ENCODE results near the gene NAPA. TPM values are rescaled to one million over a fixed set of nuclear protein-coding genes. Genes with fewer than 3 reads are reported as not detected.

The NAPA gene
- total RNA-seq, 2 donors from 2014 or later: 127 to 213 TPM

DNA sequence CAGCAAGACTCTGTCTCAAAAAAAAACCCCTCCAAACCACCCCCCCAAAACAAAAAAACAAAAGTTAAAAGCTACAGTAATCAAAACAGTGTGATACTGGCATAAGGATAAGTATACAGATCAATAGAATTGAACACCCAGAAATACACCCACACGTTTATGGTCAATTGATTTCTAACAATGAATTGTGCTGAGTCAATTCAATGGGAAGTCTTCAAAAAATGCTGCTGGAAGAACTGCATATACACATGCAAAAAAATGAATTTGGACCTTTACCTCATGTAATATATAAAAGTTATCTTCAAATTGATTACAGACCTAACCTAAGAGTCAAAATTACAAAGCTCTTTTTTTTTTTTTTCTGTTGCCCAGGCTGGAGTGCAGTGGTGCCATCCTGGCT is 19.8 kb upstream of the NAPA start:
- Histone ChIP-seq H3K9me3 (no peaks in the 10 kb centered on the region), H3K27ac (no peak overlapping the region), H3K27me3 (no peaks in the 10 kb centered on the region), H3K36me3 (no peaks in the 10 kb centered on the region), H3K4me3 (no peak overlapping the region), H3K4me1 (no peaks in the 10 kb centered on the region)
- no peak for DNase-seq (ENCODE audit: low spot score)
- TF ChIP-seq, protein P1, sequence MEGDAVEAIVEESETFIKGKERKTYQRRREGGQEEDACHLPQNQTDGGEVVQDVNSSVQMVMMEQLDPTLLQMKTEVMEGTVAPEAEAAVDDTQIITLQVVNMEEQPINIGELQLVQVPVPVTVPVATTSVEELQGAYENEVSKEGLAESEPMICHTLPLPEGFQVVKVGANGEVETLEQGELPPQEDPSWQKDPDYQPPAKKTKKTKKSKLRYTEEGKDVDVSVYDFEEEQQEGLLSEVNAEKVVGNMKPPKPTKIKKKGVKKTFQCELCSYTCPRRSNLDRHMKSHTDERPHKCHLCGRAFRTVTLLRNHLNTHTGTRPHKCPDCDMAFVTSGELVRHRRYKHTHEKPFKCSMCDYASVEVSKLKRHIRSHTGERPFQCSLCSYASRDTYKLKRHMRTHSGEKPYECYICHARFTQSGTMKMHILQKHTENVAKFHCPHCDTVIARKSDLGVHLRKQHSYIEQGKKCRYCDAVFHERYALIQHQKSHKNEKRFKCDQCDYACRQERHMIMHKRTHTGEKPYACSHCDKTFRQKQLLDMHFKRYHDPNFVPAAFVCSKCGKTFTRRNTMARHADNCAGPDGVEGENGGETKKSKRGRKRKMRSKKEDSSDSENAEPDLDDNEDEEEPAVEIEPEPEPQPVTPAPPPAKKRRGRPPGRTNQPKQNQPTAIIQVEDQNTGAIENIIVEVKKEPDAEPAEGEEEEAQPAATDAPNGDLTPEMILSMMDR (IDR thresholded peaks at IDR 0.05): no peak

DNA sequence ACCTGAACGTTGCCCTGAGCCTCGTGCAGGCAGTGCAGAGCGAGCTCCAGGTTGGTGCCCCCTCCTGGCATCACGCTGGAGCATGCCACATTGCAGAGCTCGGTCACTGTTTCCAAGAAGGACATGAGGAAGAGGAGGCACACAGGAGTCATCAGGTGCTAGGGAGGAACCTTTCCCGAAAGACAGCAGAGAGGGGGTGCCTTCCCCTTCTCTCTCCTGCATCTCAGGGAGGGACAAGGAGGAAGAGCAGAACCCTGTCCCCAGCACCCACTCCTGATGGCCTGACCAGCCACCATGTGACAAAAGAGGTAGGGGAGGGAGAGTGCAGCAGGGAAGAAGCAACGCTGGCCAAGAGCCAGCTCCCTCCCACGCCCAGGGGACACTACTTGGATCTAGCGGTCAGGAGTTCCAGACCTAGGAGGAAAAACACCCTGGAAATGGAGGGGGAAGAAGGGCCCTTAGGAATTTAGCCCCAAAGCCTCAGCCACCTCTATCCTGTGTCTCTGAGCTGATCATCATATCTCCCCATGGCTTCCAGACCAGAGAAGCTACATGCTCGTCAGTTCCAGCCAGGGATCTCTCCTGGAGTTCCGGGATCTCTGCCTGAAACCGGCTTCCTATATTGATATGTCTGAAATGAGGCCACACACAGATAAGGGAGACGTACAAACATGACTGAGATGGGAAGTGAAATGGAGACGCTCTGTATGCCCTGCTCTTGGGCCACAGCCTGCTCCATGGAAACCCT is 17.0 kb upstream of the NAPA start:
- Histone ChIP-seq H3K4me1 (no peaks in the 10 kb centered on the region), H3K4me3 (no peak overlapping the region), H3K36me3 (no peaks in the 10 kb centered on the region), H3K27ac (no peak overlapping the region), H3K9me3 (no peaks in the 10 kb centered on the region), H3K27me3 (no peaks in the 10 kb centered on the region)
- TF ChIP-seq, protein P1 (IDR thresholded peaks at IDR 0.05): no peak
- DNase-seq (ENCODE audit: low spot score): no peak

DNA sequence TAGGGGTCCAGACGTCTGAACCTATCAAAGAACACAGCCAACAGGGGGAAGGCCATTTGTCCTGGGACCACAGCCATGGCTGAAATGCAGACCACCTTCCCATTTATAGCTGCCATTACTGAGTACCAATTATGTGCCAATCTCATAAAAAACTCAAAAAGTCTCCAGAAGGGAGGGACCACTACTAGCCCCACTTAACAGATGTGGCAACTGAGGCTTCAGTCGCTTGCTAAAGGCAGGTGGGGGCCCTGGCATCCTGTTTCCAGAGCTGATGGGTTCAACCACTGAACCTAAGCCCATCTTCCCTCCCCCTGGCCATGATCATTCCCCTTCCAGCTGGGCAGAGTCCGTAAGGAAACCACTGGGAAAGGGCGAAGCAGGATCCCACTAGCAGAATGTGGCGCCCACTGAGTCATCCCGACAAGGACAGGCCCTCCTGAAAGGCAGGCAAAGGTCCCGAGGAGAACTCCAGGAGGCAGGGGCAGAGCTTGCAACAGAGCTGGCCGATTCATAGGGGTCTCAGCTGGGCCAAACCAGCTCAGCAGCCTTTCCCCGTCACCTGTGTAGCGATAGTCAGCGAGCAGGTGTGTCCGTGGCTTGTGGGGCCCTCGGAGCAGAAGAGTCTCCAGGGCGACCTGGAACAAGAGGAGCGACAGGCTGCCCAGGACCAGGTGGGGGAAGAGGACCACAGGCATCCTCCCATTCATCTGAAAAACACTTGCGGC is 14.3 kb upstream of the NAPA start:
- Histone ChIP-seq H3K27me3 (no peaks in the 10 kb centered on the region), H3K4me1 (no peaks in the 10 kb centered on the region), H3K36me3 (no peaks in the 10 kb centered on the region)

DNA sequence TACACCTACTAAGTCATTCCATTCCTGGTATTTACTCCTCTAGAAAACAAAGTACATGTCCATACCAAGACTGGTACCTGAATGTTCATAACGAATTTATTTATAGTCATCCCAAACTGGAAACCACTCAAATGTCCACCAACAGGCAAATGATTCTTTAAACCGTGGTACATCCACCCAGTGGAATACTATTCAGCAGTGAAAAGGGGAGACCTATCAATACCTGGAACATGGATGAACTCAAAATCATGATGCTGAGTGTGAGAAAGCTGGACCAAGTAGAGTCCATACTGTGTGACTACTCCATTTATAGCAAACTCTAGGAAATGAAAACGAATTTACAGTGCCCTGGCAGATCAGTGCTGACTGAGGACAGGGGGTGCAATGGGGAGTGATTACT is 11.9 kb upstream of the NAPA start:
- TF ChIP-seq, protein P1 (IDR thresholded peaks at IDR 0.05): no peak
- no peak for DNase-seq (ENCODE audit: low spot score)

More for the DNA sequence above, 14.3 kb upstream of the NAPA start:
- Histone ChIP-seq H3K9me3 (no peaks in the 10 kb centered on the region), H3K27ac (no peak overlapping the region), H3K4me3 (no peak overlapping the region)
- DNase-seq (ENCODE audit: low spot score): no peak
- TF ChIP-seq, protein P1 (IDR thresholded peaks at IDR 0.05): no peak

DNA sequence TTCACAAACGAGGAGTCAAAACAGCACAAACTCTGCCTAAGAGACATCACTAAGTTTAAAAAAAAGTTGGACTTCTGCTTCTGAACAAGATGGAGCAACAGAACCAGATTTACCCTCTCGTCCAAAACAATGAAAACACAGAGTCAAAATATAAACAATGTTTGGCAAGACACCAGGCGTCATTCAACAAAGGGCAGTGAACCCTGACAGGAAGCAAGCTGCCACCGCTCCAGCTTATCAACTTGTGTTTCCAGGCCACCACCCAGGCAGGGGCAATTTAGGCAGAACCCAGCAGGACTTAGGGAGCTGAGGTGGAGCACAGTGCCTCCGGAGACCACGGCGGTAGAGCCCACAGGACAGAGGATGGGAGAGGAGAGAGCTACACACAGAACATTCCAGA is 8.6 kb upstream of the NAPA start:
- Histone ChIP-seq H3K4me3 (no peak overlapping the region), H3K36me3 (no peaks in the 10 kb centered on the region), H3K9me3 (no peaks in the 10 kb centered on the region), H3K27ac (no peak overlapping the region), H3K27me3 (no peaks in the 10 kb centered on the region), H3K4me1 (peaks cover 0 to 4% of the 10 kb centered on the region in 2 donors)
- DNase-seq (ENCODE audit: low spot score): no peak
- TF ChIP-seq, protein P1 (IDR thresholded peaks at IDR 0.05): no peak

More for the DNA sequence above, 11.9 kb upstream of the NAPA start:
- peaks cover 0 to 4% of the 10 kb centered on the region in 2 donors for H3K4me1 ChIP-seq
- H3K27me3 ChIP-seq: no peaks in the 10 kb centered on the region
- H3K4me3 ChIP-seq: no peak overlapping the region
- no peak overlapping the region for H3K27ac ChIP-seq
- no peaks in the 10 kb centered on the region for H3K36me3 ChIP-seq
- H3K9me3 ChIP-seq: no peaks in the 10 kb centered on the region

Data from right atrium auricular region (tissue), 2 donors.